Activated T-helper 1 cell treated with anti-CD3 and anti-CD28 coated beads, Interleukin-12 subunit alpha, Interleukin-12 subunit beta, Interleukin-2, Interleukin-4 antibody, amounts not matched to agents 30 ng/mL and 10 ng/mL and 1 ng/mL, durations not matched to agents 14 hours and 24 hours and 36 hours (primary cell): Measurements from ENCODE around the gene MFAP2. TPM values are rescaled to one million over a fixed set of nuclear protein-coding genes. Genes with fewer than 3 reads are reported as not detected.

Experiments
- DNase-seq: peaks from one replicate; pipeline ENCODE4 v3.0.0; 2021; ENCODE audit warnings: low spot score
- H3K27ac Mint-ChIP-seq: one replicate; pipeline ENCODE4 v1.8.0; 2021; ENCODE audit warnings: mild to moderate bottlenecking, mixed read lengths
- H3K27me3 Mint-ChIP-seq: one replicate; pipeline ENCODE4 v1.8.0; 2022; ENCODE audit warnings: mild to moderate bottlenecking, moderate library complexity, mixed read lengths; ENCODE audit not compliant: insufficient read depth
- H3K36me3 Mint-ChIP-seq: one replicate; pipeline ENCODE4 v1.8.0; 2021; ENCODE audit warnings: low read depth, mixed read lengths
- H3K4me1 Mint-ChIP-seq: one replicate; pipeline ENCODE4 v1.8.0; 2021; ENCODE audit warnings: low read depth, mixed read lengths
- H3K4me3 Mint-ChIP-seq: one replicate; pipeline ENCODE4 v1.8.0; 2021; ENCODE audit warnings: mild to moderate bottlenecking, moderate library complexity, mixed read lengths
- H3K9me3 Mint-ChIP-seq: one replicate; pipeline ENCODE4 v1.8.0; 2021; ENCODE audit warnings: mixed read lengths
- intact Hi-C: fragments of 100-400 bp; cut with micrococcal nuclease; formaldehyde crosslinking; loops from one replicate; pipeline ENCODE4 v1.15.1; 2024
- total RNA-seq: library from RNA; stranded (reverse); gene quantifications from 2 replicates; pipeline ENCODE4 v1.2.3, GENCODE V29; 2022

MFAP2 gene
- total RNA-seq, 1 donor from 2014 or later, result not detected

- Mint-ChIP-seq H3K4me3 (no peak overlapping the region), H3K4me1 (no peaks in the 10 kb centered on the region), H3K36me3 (peaks cover 12% of the 10 kb centered on the region), H3K9me3 (no peaks in the 10 kb centered on the region), H3K27ac (no peak overlapping the region), H3K27me3 (no peaks in the 10 kb centered on the region)
- DNase-seq, result no peak
- intact Hi-C loops, result no loop called here
These were observed 21.5 kb upstream of the MFAP2 start for GRCh38 chr1:17001760-17002523.

DNA sequence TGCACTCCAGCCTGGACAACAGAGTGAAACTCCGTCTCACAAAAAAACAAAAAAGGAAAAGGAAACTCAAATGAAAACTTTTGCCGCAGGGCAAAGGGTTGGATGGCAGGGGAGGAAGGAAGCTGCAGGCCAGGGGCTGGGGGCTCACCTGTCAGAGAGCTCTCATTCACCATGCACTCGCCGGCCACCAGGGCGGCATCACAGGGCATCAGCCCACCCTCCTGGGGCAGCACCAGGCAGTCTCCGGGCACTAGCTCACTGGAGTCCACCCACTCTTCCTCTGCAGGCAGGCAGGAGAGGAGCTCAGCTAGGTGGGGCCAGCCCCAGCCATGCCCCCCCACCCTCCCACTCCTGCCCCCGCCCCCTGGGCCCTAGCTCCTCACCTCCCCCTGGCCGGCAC lies 19.4 kb upstream of the MFAP2 start:
- Mint-ChIP-seq H3K36me3 (peaks cover 15% of the 10 kb centered on the region), H3K4me1 (no peaks in the 10 kb centered on the region), H3K9me3 (no peaks in the 10 kb centered on the region)

GRCh38 chr1:16998589-16998988 lies 18.2 kb upstream of the MFAP2 start:
- Mint-ChIP-seq H3K9me3 (no peaks in the 10 kb centered on the region), H3K4me1 (no peaks in the 10 kb centered on the region), H3K36me3 (peaks cover 11% of the 10 kb centered on the region), H3K27ac (no peak overlapping the region), H3K27me3 (no peaks in the 10 kb centered on the region), H3K4me3 (no peak overlapping the region)
- DNase-seq, result no peak
- intact Hi-C loops, result no loop called here

More for the DNA sequence above, 19.4 kb upstream of the MFAP2 start:
- intact Hi-C loops, result no loop called here
- DNase-seq, result no peak
- H3K27me3 Mint-ChIP-seq, result no peaks in the 10 kb centered on the region
- no peak overlapping the region for H3K27ac Mint-ChIP-seq
- H3K4me3 Mint-ChIP-seq, result no peak overlapping the region

- no peak for DNase-seq
- H3K4me1 Mint-ChIP-seq, result no peaks in the 10 kb centered on the region
- H3K27ac Mint-ChIP-seq, result no peak overlapping the region
- intact Hi-C loops, result no loop called here
- H3K4me3 Mint-ChIP-seq, result no peak overlapping the region
- H3K36me3 Mint-ChIP-seq, result peaks cover 9% of the 10 kb centered on the region
- no peaks in the 10 kb centered on the region for H3K9me3 Mint-ChIP-seq
- no peaks in the 10 kb centered on the region for H3K27me3 Mint-ChIP-seq
These were observed 16.4 kb upstream of the MFAP2 start for GRCh38 chr1:16996845-16997244.

DNA sequence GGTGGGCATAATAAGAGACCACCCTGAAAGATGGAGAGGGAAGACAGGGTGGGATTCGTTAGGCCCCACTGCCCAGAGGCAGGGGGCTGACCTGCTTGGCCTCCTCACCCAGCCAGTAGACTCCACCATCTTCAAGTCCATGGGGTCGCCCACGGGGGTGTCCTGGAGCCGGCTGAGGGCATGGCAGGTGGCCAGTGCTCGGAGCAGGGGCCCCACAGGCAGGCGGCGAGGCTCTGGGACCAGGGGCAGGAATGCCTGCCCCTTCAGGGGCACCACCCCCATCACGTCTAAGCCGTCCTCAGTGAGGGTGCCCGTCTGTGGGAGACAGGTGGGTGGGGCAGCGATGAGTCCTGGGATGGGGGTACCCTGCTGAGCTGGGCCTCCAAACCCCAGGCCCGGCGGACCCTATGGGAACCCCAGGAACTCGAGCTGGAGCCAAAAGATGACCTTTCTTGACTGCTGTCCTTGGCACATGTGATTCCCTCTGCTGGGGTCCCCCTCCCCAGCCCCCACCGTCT lies 13.2 kb upstream of the MFAP2 start:
- DNase-seq, result no peak
- intact Hi-C loops, result no loop called here
- Mint-ChIP-seq H3K4me1 (no peaks in the 10 kb centered on the region), H3K36me3 (peaks cover 7% of the 10 kb centered on the region), H3K4me3 (no peak overlapping the region), H3K27ac (no peak overlapping the region), H3K9me3 (no peaks in the 10 kb centered on the region), H3K27me3 (no peaks in the 10 kb centered on the region)

GRCh38 chr1:16992675-16993074 lies 12.3 kb upstream of the MFAP2 start:
- no peaks in the 10 kb centered on the region for H3K27me3 Mint-ChIP-seq
- H3K4me1 Mint-ChIP-seq, result no peaks in the 10 kb centered on the region
- intact Hi-C loops, result no loop called here
- H3K9me3 Mint-ChIP-seq, result no peaks in the 10 kb centered on the region
- H3K36me3 Mint-ChIP-seq, result peaks cover 5% of the 10 kb centered on the region
- no peak overlapping the region for H3K27ac Mint-ChIP-seq
- H3K4me3 Mint-ChIP-seq, result no peak overlapping the region
- DNase-seq, result no peak

DNA sequence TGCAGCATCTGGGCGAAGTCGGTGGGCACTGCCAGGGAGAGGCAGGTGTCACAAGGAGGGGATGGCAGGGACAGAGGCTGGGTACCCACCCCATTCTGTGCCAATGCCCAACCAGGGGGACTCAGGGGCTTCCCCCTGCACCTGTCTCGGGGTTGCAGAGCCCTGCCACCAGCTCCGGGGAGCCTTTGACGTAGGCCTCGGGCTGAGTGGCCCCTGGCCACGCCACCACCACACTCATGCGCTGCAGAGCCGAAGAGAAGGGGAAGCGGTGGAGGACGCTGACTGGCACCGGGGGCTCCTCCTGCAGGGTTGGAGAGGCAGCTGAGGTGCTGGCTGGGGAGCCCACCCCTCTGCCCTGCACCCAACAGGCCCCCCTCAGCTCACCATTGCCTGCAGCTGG lies 11.7 kb upstream of the MFAP2 start:
- H3K4me1 Mint-ChIP-seq, result no peaks in the 10 kb centered on the region
- intact Hi-C loops, result no loop called here
- no peaks in the 10 kb centered on the region for H3K9me3 Mint-ChIP-seq
- no peak overlapping the region for H3K4me3 Mint-ChIP-seq
- H3K27ac Mint-ChIP-seq, result no peak overlapping the region
- peaks cover 5% of the 10 kb centered on the region for H3K36me3 Mint-ChIP-seq
- H3K27me3 Mint-ChIP-seq, result no peaks in the 10 kb centered on the region
- no peak for DNase-seq

- Mint-ChIP-seq H3K27me3 (no peaks in the 10 kb centered on the region), H3K4me1 (no peaks in the 10 kb centered on the region), H3K4me3 (no peak overlapping the region), H3K9me3 (no peaks in the 10 kb centered on the region), H3K27ac (no peak overlapping the region), H3K36me3 (peaks cover 5% of the 10 kb centered on the region)
- intact Hi-C loops, result no loop called here
- DNase-seq, result no peak
These were observed 11.2 kb upstream of the MFAP2 start for GRCh38 chr1:16991571-16991970.

DNA sequence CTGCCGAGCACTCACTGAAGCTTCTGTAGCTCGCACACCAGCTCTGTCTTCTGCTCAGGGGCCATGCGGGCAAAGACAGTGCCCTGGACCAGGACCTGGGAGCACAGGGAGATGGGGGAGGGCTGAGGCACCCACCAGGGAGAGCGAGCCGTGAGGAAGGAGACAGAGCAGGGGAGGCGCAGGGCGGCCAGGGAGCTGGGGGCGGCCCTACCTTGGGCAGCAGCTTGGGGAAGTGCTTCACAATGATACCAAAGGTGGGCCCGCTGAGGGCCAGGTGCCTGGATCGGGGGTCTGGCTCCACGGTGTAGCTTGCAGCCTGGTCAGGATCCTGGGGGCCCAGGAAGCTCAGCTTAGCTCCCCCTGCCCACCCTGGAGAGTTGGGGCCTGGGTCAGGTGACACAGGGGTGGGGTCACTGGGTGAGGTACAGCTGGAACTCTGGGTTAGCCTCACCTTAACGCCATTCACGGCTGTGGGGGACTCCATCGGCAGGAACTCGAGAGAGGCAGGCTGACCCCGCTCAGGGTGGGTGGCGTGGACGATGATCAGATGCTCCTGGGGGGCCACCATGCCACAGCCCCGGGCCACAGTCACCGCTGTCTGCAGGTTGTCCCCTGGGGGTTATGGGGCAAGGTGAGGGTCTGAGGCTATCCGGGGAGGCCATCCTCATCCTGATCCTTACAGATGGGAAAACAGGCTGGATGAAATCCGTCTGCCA lies 9.4 kb upstream of the MFAP2 start:
- DNase-seq, result no peak
- intact Hi-C loops, result no loop called here
- Mint-ChIP-seq H3K27me3 (no peaks in the 10 kb centered on the region), H3K36me3 (peaks cover 7% of the 10 kb centered on the region), H3K27ac (no peak overlapping the region), H3K4me1 (no peaks in the 10 kb centered on the region), H3K4me3 (no peak overlapping the region), H3K9me3 (no peaks in the 10 kb centered on the region)

- Mint-ChIP-seq H3K4me3 (no peak overlapping the region), H3K27ac (no peak overlapping the region), H3K27me3 (peaks cover 2% of the 10 kb centered on the region), H3K36me3 (peaks cover 7% of the 10 kb centered on the region), H3K4me1 (no peaks in the 10 kb centered on the region), H3K9me3 (no peaks in the 10 kb centered on the region)
- intact Hi-C loops, result no loop called here
- DNase-seq, result no peak
These were observed 7.8 kb upstream of the MFAP2 start for GRCh38 chr1:16988210-16988609.

DNA sequence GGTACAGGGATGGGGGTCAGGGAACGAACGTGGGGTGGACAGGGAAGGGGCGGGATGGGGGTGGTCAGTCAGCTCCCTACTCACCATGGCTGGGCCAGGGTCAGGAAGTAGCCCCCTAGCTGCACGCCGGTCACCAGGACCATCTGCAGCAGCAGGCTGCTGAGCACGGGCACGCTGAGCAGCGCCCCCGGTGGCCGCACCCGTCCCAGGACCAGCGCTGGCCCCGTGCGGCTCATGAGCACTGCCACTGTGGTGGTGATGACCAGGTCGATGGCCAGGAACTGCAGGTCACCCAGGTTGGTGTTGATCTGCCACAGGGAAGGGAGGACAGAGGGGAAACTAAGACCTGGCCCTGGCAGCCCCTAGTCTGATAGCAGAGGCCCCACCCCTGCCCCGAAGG lies 6.5 kb upstream of the MFAP2 start:
- H3K9me3 Mint-ChIP-seq, result no peaks in the 10 kb centered on the region
- DNase-seq, result no peak
- H3K36me3 Mint-ChIP-seq, result peaks cover 7% of the 10 kb centered on the region
- H3K27me3 Mint-ChIP-seq, result peaks cover 7% of the 10 kb centered on the region
- intact Hi-C loops, result no loop called here
- no peaks in the 10 kb centered on the region for H3K4me1 Mint-ChIP-seq
- H3K4me3 Mint-ChIP-seq, result no peak overlapping the region
- H3K27ac Mint-ChIP-seq, result no peak overlapping the region

- H3K27me3 Mint-ChIP-seq, result peaks cover 10% of the 10 kb centered on the region
- intact Hi-C loops, result no loop called here
- no peaks in the 10 kb centered on the region for H3K4me1 Mint-ChIP-seq
- no peak for DNase-seq
- no peaks in the 10 kb centered on the region for H3K9me3 Mint-ChIP-seq
- no peak overlapping the region for H3K4me3 Mint-ChIP-seq
- H3K36me3 Mint-ChIP-seq, result peaks cover 7% of the 10 kb centered on the region
- H3K27ac Mint-ChIP-seq, result no peak overlapping the region
These were observed 6.1 kb upstream of the MFAP2 start for GRCh38 chr1:16986560-16986959.

DNA sequence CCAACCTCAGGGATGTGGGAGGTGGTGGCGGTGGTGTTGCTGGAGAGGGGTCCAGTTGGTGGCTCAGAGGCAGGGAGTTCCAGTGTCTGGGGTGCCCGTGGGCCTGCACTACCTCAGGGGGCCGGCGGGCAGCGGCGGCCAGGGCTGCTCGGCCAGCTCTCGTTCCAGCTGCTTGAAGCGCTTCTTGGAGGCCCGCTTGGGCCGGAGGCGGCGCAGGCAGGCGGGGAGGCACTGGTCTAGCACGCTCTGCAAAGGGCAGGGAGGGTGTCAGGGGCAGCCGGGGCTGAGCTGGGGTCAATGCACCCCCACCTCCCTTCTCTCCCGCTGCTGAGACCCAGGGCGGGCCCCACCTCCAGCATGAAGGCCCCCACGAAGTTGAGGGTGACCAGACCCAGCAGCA lies 5.7 kb upstream of the MFAP2 start:
- Mint-ChIP-seq H3K36me3 (peaks cover 4% of the 10 kb centered on the region), H3K27me3 (peaks cover 15% of the 10 kb centered on the region), H3K4me3 (no peak overlapping the region), H3K9me3 (no peaks in the 10 kb centered on the region), H3K4me1 (no peaks in the 10 kb centered on the region), H3K27ac (no peak overlapping the region)
- DNase-seq, result no peak
- intact Hi-C loops, result no loop called here
